Cardiac muscle cell (in vitro differentiated cells and primary cell): Measurements from ENCODE around the gene TNS1. TPM values are rescaled to one million over a fixed set of nuclear protein-coding genes. Genes with fewer than 3 reads are reported as not detected.

Experiments used
- DNase-seq, 2 donors: peaks; one replicate each; pipeline versions ENCODE4 v3.0.0 to v3.0.0-alpha.2; 2010 to 2017; ENCODE audit warnings: low read depth in 1 of 2, low spot score in 1 of 2
- H3K27ac ChIP-seq: fragments of 200-600 bp; sonication (generic); 2 replicates; pipeline ENCODE4 v1.5.1; 2016
- H3K27me3 ChIP-seq: fragments of 200-600 bp; sonication (generic); 2 replicates; pipeline ENCODE4 v1.6.0; 2016; ENCODE audit warnings: control low read depth
- H3K36me3 ChIP-seq: fragments of 200-600 bp; sonication (generic); 2 replicates; pipeline ENCODE4 v1.5.1; 2016; ENCODE audit warnings: control low read depth
- H3K4me1 ChIP-seq: fragments of 200-600 bp; sonication (generic); 2 replicates; pipeline ENCODE4 v1.8.1; 2017; ENCODE audit warnings: low read depth, mild to moderate bottlenecking, mixed run types
- H3K4me3 ChIP-seq: fragments of 200-600 bp; sonication (generic); 2 replicates; pipeline ENCODE4 v1.5.1; 2016; ENCODE audit warnings: mild to moderate bottlenecking
- H3K9me3 ChIP-seq: fragments of 200-600 bp; sonication (generic); 2 replicates; pipeline ENCODE4 v1.5.1; 2017; ENCODE audit warnings: low read depth, mild to moderate bottlenecking, control low read depth
- polyA plus RNA-seq: library from polyadenylated mRNA; unstranded; fragments of >200 nt; fragmentation: Nextera tagmentation; extraction: Ambion mirVana; gene quantifications from 2 replicates; pipeline ENCODE4 v1.2.1, GENCODE V29; 2016
- total RNA-seq: library from RNA; depleted of rRNA; stranded (reverse); fragments of >200 nt; gene quantifications from 2 replicates; pipeline ENCODE4 v1.2.3, GENCODE V29; 2016
- TF ChIP-seq, protein P1 (sequence below): IDR thresholded peaks from 2 replicates; pipeline ENCODE4 v1.5.1; 2012; ENCODE audit warnings: low read depth, mild to moderate bottlenecking, low read length

TNS1 gene
- total and polyA plus RNA-seq, 2 experiments from 2014 or later: 16.7 to 44.3 TPM

DNA sequence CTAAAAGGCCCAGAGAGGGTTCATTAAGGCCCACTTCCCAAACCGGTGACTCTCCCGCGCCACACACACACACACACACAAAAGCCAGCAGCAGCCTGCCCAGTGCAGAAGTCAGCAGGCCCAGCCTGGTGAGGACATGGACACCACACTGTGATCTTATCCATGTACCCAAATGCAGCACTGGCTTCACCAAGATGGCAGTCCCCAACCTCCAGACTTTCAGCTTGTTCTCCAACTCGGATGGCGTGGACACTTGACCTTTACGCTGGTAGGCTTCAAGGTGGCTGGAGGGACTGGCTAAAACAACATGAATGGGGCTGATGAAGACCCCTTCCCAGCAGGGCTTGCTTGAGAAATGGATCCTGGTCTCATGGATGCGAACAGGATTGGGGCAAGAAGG lies 50.4 kb downstream of the TNS1 start:
- no peak overlapping the region for H3K4me3 ChIP-seq
- H3K36me3 ChIP-seq: no peaks in the 10 kb centered on the region
- no peaks in the 10 kb centered on the region for H3K27me3 ChIP-seq
- H3K4me1 ChIP-seq: peaks cover 22% of the 10 kb centered on the region
- TF ChIP-seq, protein P1, sequence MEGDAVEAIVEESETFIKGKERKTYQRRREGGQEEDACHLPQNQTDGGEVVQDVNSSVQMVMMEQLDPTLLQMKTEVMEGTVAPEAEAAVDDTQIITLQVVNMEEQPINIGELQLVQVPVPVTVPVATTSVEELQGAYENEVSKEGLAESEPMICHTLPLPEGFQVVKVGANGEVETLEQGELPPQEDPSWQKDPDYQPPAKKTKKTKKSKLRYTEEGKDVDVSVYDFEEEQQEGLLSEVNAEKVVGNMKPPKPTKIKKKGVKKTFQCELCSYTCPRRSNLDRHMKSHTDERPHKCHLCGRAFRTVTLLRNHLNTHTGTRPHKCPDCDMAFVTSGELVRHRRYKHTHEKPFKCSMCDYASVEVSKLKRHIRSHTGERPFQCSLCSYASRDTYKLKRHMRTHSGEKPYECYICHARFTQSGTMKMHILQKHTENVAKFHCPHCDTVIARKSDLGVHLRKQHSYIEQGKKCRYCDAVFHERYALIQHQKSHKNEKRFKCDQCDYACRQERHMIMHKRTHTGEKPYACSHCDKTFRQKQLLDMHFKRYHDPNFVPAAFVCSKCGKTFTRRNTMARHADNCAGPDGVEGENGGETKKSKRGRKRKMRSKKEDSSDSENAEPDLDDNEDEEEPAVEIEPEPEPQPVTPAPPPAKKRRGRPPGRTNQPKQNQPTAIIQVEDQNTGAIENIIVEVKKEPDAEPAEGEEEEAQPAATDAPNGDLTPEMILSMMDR: no peak
- no peaks in the 10 kb centered on the region for H3K9me3 ChIP-seq
- no peak for DNase-seq
- no peak overlapping the region for H3K27ac ChIP-seq

DNA sequence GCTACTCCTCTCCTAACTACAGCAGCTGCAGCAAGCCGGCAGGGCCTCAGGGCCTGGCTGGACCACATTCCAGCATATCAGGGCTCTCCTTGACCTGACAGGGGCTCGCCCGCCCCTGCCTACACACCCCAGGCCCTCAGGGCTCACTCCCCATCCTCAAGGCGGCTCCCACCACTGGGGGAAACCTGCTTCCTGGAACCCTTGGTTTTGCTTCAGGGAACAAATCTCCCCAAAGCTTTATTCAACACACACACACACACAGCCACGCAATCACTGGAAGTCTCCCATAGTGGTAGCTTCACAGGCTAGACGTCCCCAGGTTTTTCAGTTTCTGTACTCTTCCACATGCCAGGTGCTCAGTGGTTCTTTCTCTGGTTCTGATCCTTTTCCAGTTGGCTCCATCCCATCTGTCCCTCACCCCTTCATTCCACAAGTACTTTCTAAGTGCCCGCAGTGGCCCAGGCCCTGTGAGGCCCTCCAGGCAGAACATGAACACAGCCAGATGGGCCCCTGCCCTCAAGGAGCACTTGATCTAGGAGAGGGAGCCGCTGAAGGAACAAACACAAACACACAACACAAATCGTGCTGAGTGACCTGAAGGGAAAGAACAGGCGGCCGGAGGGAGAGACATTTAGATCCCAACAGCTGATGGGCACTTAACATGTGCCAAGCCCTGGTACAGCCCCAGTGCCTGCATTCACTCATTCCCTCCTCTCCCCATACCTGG lies 51.1 kb downstream of the TNS1 start:
- no peak overlapping the region for H3K27ac ChIP-seq
- no peak overlapping the region for H3K4me3 ChIP-seq
- TF ChIP-seq, protein P1: no peak
- no peaks in the 10 kb centered on the region for H3K27me3 ChIP-seq
- peaks cover 15% of the 10 kb centered on the region for H3K4me1 ChIP-seq
- no peak for DNase-seq
- no peaks in the 10 kb centered on the region for H3K9me3 ChIP-seq
- no peaks in the 10 kb centered on the region for H3K36me3 ChIP-seq

DNA sequence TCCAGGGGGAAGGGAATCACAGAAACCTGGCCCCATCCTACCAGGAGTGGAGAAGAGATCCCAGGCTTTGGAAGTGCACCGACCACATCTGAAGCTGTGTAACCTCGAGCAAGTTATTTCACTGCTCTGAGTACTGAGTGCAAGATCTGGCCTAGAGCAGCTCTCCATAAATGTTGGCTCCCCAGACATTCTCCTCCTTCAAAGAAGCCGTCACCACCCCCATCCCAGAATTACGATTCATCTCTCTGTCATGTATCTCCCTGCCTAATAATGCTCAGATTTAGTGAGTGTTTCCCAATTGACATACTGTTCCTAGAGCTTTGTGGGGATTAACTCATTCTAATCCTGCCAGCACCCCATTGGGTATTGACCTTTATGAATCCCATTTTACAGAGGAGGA lies 51.7 kb downstream of the TNS1 start:
- Histone ChIP-seq H3K9me3 (no peaks in the 10 kb centered on the region), H3K4me3 (no peak overlapping the region), H3K36me3 (no peaks in the 10 kb centered on the region), H3K4me1 (peaks cover 13% of the 10 kb centered on the region), H3K27me3 (no peaks in the 10 kb centered on the region), H3K27ac (no peak overlapping the region)
- TF ChIP-seq, protein P1: no peak
- DNase-seq: no peak

DNA sequence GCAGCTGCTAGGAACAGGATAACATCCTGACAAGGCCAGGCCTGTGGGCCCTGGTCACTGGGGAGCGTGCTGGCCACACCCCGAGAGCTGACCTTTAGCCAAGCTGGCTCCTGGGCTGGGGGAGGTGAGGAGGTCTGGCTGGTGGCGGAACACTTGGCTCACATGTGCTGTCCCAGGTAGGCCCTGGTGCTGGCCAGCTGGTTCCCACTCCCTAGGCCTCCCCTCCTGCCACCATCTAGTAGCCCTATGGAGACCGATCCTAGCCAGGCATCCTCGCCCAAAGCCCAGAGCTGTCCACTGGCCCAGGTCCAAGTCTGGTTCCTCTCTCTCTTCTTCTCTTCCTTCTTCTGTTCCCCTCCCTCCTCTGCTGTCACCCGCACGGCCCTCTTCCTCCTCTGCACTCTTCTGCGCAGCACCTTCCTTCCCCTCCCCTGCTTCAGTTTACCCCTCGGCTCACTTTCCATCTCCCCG lies 52.4 kb downstream of the TNS1 start:
- Histone ChIP-seq H3K27me3 (no peaks in the 10 kb centered on the region), H3K9me3 (no peaks in the 10 kb centered on the region), H3K4me1 (peaks cover 13% of the 10 kb centered on the region), H3K27ac (no peak overlapping the region), H3K4me3 (no peak overlapping the region), H3K36me3 (no peaks in the 10 kb centered on the region)
- TF ChIP-seq, protein P1: no peak
- no peak for DNase-seq

DNA sequence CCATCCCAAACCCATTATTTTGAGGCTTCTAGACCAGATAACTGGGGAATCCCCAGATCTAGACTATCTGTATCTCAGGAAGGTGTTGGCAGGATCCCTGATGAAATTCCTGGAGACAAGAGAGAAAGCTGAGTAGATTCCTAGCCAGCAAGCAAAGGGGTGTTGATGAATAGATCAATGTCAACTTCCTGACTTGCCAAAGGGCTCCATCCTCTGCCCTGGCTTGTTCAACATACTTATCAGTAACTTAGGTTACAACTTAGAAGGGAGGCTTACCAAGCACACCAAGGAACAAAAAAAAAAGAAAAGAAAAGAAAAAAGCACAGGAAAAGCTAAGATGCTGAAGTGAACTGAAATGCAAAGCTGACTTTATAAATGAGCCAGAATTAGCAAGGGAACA lies 53.3 kb downstream of the TNS1 start:
- Histone ChIP-seq H3K9me3 (no peaks in the 10 kb centered on the region), H3K27ac (no peak overlapping the region), H3K27me3 (no peaks in the 10 kb centered on the region), H3K36me3 (no peaks in the 10 kb centered on the region), H3K4me3 (no peak overlapping the region), H3K4me1 (peaks cover 19% of the 10 kb centered on the region)
- TF ChIP-seq, protein P1: no peak
- no peak for DNase-seq
